ENCODE results near the gene SERPINA6. TPM values are rescaled to one million over a fixed set of nuclear protein-coding genes. Genes with fewer than 3 reads are reported as not detected.
A peak's percentile ranks its signal among the peaks of the same experiment; 100 is the strongest.

SERPINA6 gene
- total RNA-seq, 1 donor from 2014 or later: not detected

- H3K4me3 ChIP-seq: no peak overlapping the region
- H3K27ac ChIP-seq (replicated peaks): no peak overlapping the region
- peaks cover 14% of the 10 kb centered on the region for H3K4me1 ChIP-seq
- H3K9me3 ChIP-seq (replicated peaks): no peaks in the 10 kb centered on the region
- intact Hi-C loops (cut with micrococcal nuclease): no loop called here
- H3K36me3 ChIP-seq: no peaks in the 10 kb centered on the region
- DNase-seq: no peak
- no peak for TF ChIP-seq CTCF (IDR thresholded peaks at IDR 0.05; ENCODE audit: borderline replicate concordance)
- peaks cover 6% of the 10 kb centered on the region for H3K27me3 ChIP-seq (ENCODE audit: low read depth)
These were observed 20.3 kb upstream of the SERPINA6 start for GRCh38 chr14:94343238-94344005.

- Histone ChIP-seq H3K4me1 (peaks cover 14% of the 10 kb centered on the region), H3K27ac (replicated peaks) (no peak overlapping the region), H3K4me3 (no peak overlapping the region), H3K9me3 (replicated peaks) (no peaks in the 10 kb centered on the region), H3K27me3 (ENCODE audit: low read depth) (peaks cover 1% of the 10 kb centered on the region), H3K36me3 (no peaks in the 10 kb centered on the region)
- intact Hi-C loops (cut with micrococcal nuclease): no loop called here
- no peak for TF ChIP-seq CTCF (IDR thresholded peaks at IDR 0.05; ENCODE audit: borderline replicate concordance)
- peak; percentile 84 for DNase-seq
These were observed 19.3 kb upstream of the SERPINA6 start for GRCh38 chr14:94342334-94342934.

GRCh38 chr14:94341656-94342333 lies 18.7 kb upstream of the SERPINA6 start:
- Histone ChIP-seq H3K27ac (replicated peaks) (no peak overlapping the region), H3K9me3 (replicated peaks) (no peaks in the 10 kb centered on the region), H3K27me3 (ENCODE audit: low read depth) (peaks cover 6% of the 10 kb centered on the region), H3K4me3 (no peak overlapping the region), H3K4me1 (peaks cover 14% of the 10 kb centered on the region), H3K36me3 (no peaks in the 10 kb centered on the region)
- DNase-seq: no peak
- no peak for TF ChIP-seq CTCF (IDR thresholded peaks at IDR 0.05; ENCODE audit: borderline replicate concordance)
- intact Hi-C loops (cut with micrococcal nuclease): no loop called here

- peaks cover 6% of the 10 kb centered on the region for H3K27me3 ChIP-seq (ENCODE audit: low read depth)
- H3K4me3 ChIP-seq: no peak overlapping the region
- H3K27ac ChIP-seq (replicated peaks): no peak overlapping the region
- no peak for DNase-seq
- H3K9me3 ChIP-seq (replicated peaks): no peaks in the 10 kb centered on the region
- no peak for TF ChIP-seq CTCF (IDR thresholded peaks at IDR 0.05; ENCODE audit: borderline replicate concordance)
- peaks cover 14% of the 10 kb centered on the region for H3K4me1 ChIP-seq
- intact Hi-C loops (cut with micrococcal nuclease): no loop called here
- no peaks in the 10 kb centered on the region for H3K36me3 ChIP-seq
These were observed 17.4 kb upstream of the SERPINA6 start for GRCh38 chr14:94340533-94340932.

GRCh38 chr14:94338023-94338422 lies 14.9 kb upstream of the SERPINA6 start:
- H3K4me1 ChIP-seq: peaks cover 14% of the 10 kb centered on the region
- intact Hi-C loops (cut with micrococcal nuclease): no loop called here
- no peaks in the 10 kb centered on the region for H3K36me3 ChIP-seq
- TF ChIP-seq CTCF (IDR thresholded peaks at IDR 0.05; ENCODE audit: borderline replicate concordance): no peak
- no peak overlapping the region for H3K4me3 ChIP-seq
- no peak overlapping the region for H3K27ac ChIP-seq (replicated peaks)
- H3K27me3 ChIP-seq (ENCODE audit: low read depth): peaks cover 15% of the 10 kb centered on the region
- no peak for DNase-seq
- H3K9me3 ChIP-seq (replicated peaks): no peaks in the 10 kb centered on the region
